Body of pancreas (tissue), 4 donors: ENCODE results near the gene ENAH. TPM values are rescaled to one million over a fixed set of nuclear protein-coding genes. Genes with fewer than 3 reads are reported as not detected.

ENCODE experiments used
- ATAC-seq: fragments of 150-250 bp; one replicate; pipeline ENCODE4 v1.9.1; 2016
- DNase-seq, 4 donors: peaks; one replicate each; pipeline ENCODE4 v3.0.0-alpha.2; 2019
- H3K27ac ChIP-seq, 4 donors: fragments of 200-600 bp; sonication (generic); 1 replicate in 3 of 4; 2 replicates in 1 of 4; pipeline versions ENCODE4 v1.5.1 to v1.6.1; 2016 to 2019; ENCODE audit warnings: mild to moderate bottlenecking in 1 of 4, mixed read lengths in 1 of 4, moderate library complexity in 1 of 4
- H3K27me3 ChIP-seq, 2 donors: fragments of 200-600 bp; sonication (generic); one replicate each; pipeline ENCODE4 v1.6.0; 2016; ENCODE audit warnings: mild to moderate bottlenecking in 1 of 2
- H3K36me3 ChIP-seq, 2 donors: fragments of 200-600 bp; sonication (generic); replicated peaks in 1 of 2; 2 replicates each; pipeline ENCODE4 v1.5.1; 2016; ENCODE audit warnings: low read depth in 2 of 2; ENCODE audit not compliant: insufficient read depth in 1 of 2
- H3K4me1 ChIP-seq: fragments of 200-600 bp; sonication (generic); one replicate; pipeline ENCODE4 v1.6.0; 2016
- H3K4me3 ChIP-seq, 2 donors: fragments of 200-600 bp; sonication (generic); 1 replicate in 1 of 2; 2 replicates in 1 of 2; pipeline ENCODE4 v1.5.1; 2016 to 2019
- H3K9me3 ChIP-seq, 3 donors: fragments of 200-600 bp; sonication (generic); 1 replicate in 2 of 3; 2 replicates in 1 of 3; pipeline ENCODE4 v1.5.1; 2016
- POLR2A ChIP-seq, 3 donors: fragments of 450-650 bp; IDR thresholded peaks; one replicate each; pipeline ENCODE4 v1.6.1; 2016; ENCODE audit warnings: antibody characterized with exemption in 3 of 3, mild to moderate bottlenecking in 2 of 3
- whole genome bisulfite sequencing, 2 donors: methylation state at CpG; one replicate each; pipeline ENCODE4 v1.1.5; 2017; 5-methylcytosine and 5-hydroxymethylcytosine counted together
- intact Hi-C: fragments of 100-400 bp; cut with DNase I; formaldehyde crosslinking; loops from one replicate; pipeline ENCODE4 v1.15.1; 2023
- total RNA-seq, 2 donors: library from RNA; depleted of rRNA; stranded (reverse); fragments of >200 nt; gene quantifications; one replicate each; pipeline ENCODE4 v1.1.0, GENCODE V29; 2016
- TF ChIP-seq, protein P1 (sequence below), 7 experiments: fragments of 450-650 bp in 4 of 7; fragments of 200-600 bp in 3 of 7; sonication (generic) in 3 of 7; IDR thresholded peaks; one replicate each; pipeline ENCODE4 v1.5.1; 2016 to 2019; ENCODE audit warnings: antibody characterized with exemption in 7 of 7

The ENAH gene
- total RNA-seq, 2 donors from 2014 or later: 21.1 to 28.8 TPM

DNA sequence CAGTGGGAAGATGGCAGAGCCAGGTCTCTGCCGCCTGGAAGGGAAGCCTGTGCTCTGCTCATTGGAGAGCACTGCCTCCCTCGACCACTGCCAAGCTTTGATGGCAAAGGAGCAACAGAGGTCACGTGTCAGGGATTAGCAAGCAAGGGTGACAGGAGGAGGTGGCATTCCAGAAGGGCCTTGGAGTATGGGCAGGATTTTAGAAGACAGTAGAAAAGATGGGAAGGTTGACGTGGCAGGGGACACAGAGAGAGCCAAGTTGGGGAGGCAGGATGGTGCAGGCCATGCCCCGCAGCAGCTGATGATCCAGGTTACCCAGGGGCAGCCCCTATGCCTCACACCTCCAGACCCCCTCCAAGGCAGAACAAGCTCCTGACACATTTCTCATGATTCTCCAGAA, 203.1 kb downstream of the ENAH start:
- Histone ChIP-seq H3K27ac (no peak overlapping the region), H3K9me3 (no peaks in the 10 kb centered on the region), H3K36me3 (no peaks in the 10 kb centered on the region), H3K4me3 (no peak overlapping the region), H3K4me1 (peaks cover 26% of the 10 kb centered on the region), H3K27me3 (no peaks in the 10 kb centered on the region)
- TF ChIP-seq, protein P1, sequence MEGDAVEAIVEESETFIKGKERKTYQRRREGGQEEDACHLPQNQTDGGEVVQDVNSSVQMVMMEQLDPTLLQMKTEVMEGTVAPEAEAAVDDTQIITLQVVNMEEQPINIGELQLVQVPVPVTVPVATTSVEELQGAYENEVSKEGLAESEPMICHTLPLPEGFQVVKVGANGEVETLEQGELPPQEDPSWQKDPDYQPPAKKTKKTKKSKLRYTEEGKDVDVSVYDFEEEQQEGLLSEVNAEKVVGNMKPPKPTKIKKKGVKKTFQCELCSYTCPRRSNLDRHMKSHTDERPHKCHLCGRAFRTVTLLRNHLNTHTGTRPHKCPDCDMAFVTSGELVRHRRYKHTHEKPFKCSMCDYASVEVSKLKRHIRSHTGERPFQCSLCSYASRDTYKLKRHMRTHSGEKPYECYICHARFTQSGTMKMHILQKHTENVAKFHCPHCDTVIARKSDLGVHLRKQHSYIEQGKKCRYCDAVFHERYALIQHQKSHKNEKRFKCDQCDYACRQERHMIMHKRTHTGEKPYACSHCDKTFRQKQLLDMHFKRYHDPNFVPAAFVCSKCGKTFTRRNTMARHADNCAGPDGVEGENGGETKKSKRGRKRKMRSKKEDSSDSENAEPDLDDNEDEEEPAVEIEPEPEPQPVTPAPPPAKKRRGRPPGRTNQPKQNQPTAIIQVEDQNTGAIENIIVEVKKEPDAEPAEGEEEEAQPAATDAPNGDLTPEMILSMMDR (IDR thresholded peaks at IDR 0.05): no peak
- no peak for TF ChIP-seq POLR2A (IDR thresholded peaks at IDR 0.05)
- DNase-seq (no peak), ATAC-seq (no peak)
- intact Hi-C loops: loop anchor here (10.0 kb wide), 1 partner anchor 135 kb away; no protein-coding TSS in a partner anchor
- 90 to 91% methylated on average over 5 of the region's 5 CpGs for WGBS, 2 donors

- Histone ChIP-seq H3K4me1 (peaks cover 26% of the 10 kb centered on the region), H3K4me3 (no peak overlapping the region), H3K27ac (no peak overlapping the region), H3K27me3 (no peaks in the 10 kb centered on the region), H3K36me3 (no peaks in the 10 kb centered on the region), H3K9me3 (no peaks in the 10 kb centered on the region)
- DNase-seq (no peak), ATAC-seq (no peak)
- intact Hi-C loops: loop anchor here (10.0 kb wide), 1 partner anchor 134 kb away; no protein-coding TSS in a partner anchor
- 62 to 87% methylated on average over 9 of the region's 9 CpGs for WGBS, 2 donors
- TF ChIP-seq, protein P1 (IDR thresholded peaks at IDR 0.05): no peak
- TF ChIP-seq POLR2A (IDR thresholded peaks at IDR 0.05): no peak
Observed at GRCh38 chr1:225449261-225449660, 203.7 kb downstream of the ENAH start.

GRCh38 chr1:225448146-225448805, 204.6 kb downstream of the ENAH start:
- Histone ChIP-seq H3K27me3 (no peaks in the 10 kb centered on the region), H3K27ac (no peak overlapping the region), H3K9me3 (no peaks in the 10 kb centered on the region), H3K36me3 (no peaks in the 10 kb centered on the region), H3K4me1 (peaks cover 28% of the 10 kb centered on the region), H3K4me3 (no peak overlapping the region)
- no peak for ATAC-seq
- TF ChIP-seq, protein P1 (IDR thresholded peaks at IDR 0.05): no peak
- no peak for TF ChIP-seq POLR2A (IDR thresholded peaks at IDR 0.05)
- intact Hi-C loops: loop anchor here (10.0 kb wide), 1 partner anchor 133 kb away; no protein-coding TSS in a partner anchor
- DNase-seq: no peak
- 58 to 72% methylated on average over 5 to 9 of the region's 9 CpGs for WGBS, 2 donors

DNA sequence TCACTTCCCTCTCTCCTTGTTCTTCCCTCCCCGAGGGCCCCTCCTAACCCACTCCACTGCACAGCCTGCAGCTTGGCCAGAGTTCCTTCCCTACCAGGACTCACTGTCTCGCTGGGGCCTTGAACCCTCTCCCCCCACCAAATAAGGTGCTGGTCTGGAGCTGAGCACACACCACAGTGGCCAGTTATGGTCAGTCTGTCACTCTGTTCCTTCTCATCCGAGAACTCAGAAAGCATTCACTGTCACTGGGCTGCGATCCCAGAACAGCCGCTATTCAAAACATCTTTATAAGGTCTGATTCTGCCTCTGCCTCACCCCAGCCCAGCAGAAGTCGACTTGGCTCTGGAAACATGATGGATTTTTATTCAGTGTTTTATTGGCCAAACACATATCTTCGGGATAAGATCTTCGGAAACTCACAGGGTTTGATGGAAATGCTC, 205.3 kb downstream of the ENAH start:
- no peak overlapping the region for H3K27ac ChIP-seq

More for the DNA sequence above, 205.3 kb downstream of the ENAH start:
- WGBS, 2 donors: 50 to 60% methylated on average over 8 of the region's 8 CpGs
- ATAC-seq: no peak
- DNase-seq: no peak
- no peak overlapping the region for H3K4me3 ChIP-seq
- H3K9me3 ChIP-seq: no peaks in the 10 kb centered on the region
- TF ChIP-seq, protein P1 (IDR thresholded peaks at IDR 0.05): no peak
- TF ChIP-seq POLR2A (IDR thresholded peaks at IDR 0.05): no peak
- intact Hi-C loops: loop anchor here (10.0 kb wide), 1 partner anchor 133 kb away; no protein-coding TSS in a partner anchor
- H3K36me3 ChIP-seq: no peaks in the 10 kb centered on the region
- H3K27me3 ChIP-seq: no peaks in the 10 kb centered on the region
- H3K4me1 ChIP-seq: peaks cover 33% of the 10 kb centered on the region
